Stimulated activated CD4-positive, alpha-beta T cell treated with anti-CD3 and anti-CD28 coated beads, Interleukin-2, amount 100 ng/mL, for 4 hours (primary cell): ENCODE data around the gene ERC2.
"Not testable (repeated sequence)": the region's sequence is repeated elsewhere in the genome, so short reads cannot be mapped to it uniquely, and the experiment has no call there.

ENCODE experiments used
- DNase-seq: peaks from one replicate; pipeline ENCODE4 v3.0.0-alpha.2; 2020; ENCODE audit warnings: low read depth

Gene ERC2

GRCh38 chr3:56309465-56309864, 158.8 kb downstream of the ERC2 start:
- no peak for DNase-seq

- no peak for DNase-seq
These were observed 159.8 kb downstream of the ERC2 start for GRCh38 chr3:56308471-56308870.

- no peak for DNase-seq
These were observed 164.2 kb downstream of the ERC2 start for GRCh38 chr3:56304069-56304468.

- no peak for DNase-seq
These were observed 164.8 kb downstream of the ERC2 start for GRCh38 chr3:56303487-56303886.

GRCh38 chr3:56302417-56302816, 165.8 kb downstream of the ERC2 start:
- no peak for DNase-seq

- DNase-seq: no peak
These were observed 170.9 kb downstream of the ERC2 start for GRCh38 chr3:56297281-56297840.

- no peak for DNase-seq
These were observed 171.9 kb downstream of the ERC2 start for GRCh38 chr3:56296361-56296760.

GRCh38 chr3:56295161-56295560, 173.1 kb downstream of the ERC2 start:
- no peak for DNase-seq

GRCh38 chr3:56294286-56294685, 174.0 kb downstream of the ERC2 start:
- no peak for DNase-seq

- DNase-seq: no peak
These were observed 176.3 kb downstream of the ERC2 start for GRCh38 chr3:56291953-56292352.

- DNase-seq: no peak
These were observed 177.0 kb downstream of the ERC2 start for GRCh38 chr3:56291244-56291680.

GRCh38 chr3:56290374-56290773, 177.9 kb downstream of the ERC2 start:
- no peak for DNase-seq

GRCh38 chr3:56288258-56288657, 180.0 kb downstream of the ERC2 start:
- no peak for DNase-seq

- no peak for DNase-seq
These were observed 185.9 kb downstream of the ERC2 start for GRCh38 chr3:56282341-56282740.

GRCh38 chr3:56277236-56277635, 191.0 kb downstream of the ERC2 start:
- DNase-seq: no peak

GRCh38 chr3:56275120-56275519, 193.1 kb downstream of the ERC2 start:
- no peak for DNase-seq

- DNase-seq: no peak
These were observed 198.3 kb downstream of the ERC2 start for GRCh38 chr3:56269755-56270535.

GRCh38 chr3:56268616-56269383, 199.5 kb downstream of the ERC2 start:
- DNase-seq: no peak

- not testable (repeated sequence) for DNase-seq
These were observed 206.4 kb downstream of the ERC2 start for GRCh38 chr3:56261852-56262251.

- no peak for DNase-seq
These were observed 208.0 kb downstream of the ERC2 start for GRCh38 chr3:56260262-56260661.

- no peak for DNase-seq
These were observed 210.4 kb downstream of the ERC2 start for GRCh38 chr3:56257826-56258225.

- DNase-seq: no peak
These were observed 213.4 kb downstream of the ERC2 start for GRCh38 chr3:56254835-56255234.
